ENCODE data around the gene HARS1. TPM values are rescaled to one million over a fixed set of nuclear protein-coding genes. Genes with fewer than 3 reads are reported as not detected.
"Not testable (repeated sequence)": the region's sequence is repeated elsewhere in the genome, so short reads cannot be mapped to it uniquely, and the experiment has no call there.

Gene HARS1
- total and polyA plus RNA-seq, 2 donors (not counting 3 experiments of a cell fraction or from before 2014, with no cell fraction given) = 65.2 to 104 TPM

DNA sequence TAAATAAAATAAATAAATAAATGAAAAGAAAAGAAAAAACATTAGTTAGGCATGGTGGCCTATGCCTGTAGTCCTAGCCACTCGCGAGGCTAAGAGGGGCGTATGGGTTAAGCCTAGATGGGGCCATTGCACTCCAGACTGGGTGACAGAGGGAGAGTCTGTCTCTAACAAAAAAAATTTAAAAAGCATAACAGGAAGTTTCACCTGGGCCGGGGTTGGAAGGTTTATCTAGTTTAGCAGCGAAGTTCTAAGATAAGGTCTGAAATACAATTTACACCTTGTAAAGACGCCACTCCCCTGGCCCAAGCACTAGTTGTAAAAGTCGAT is 27.1 kb upstream of the HARS1 start:
- Histone ChIP-seq H3K27me3 (ENCODE audit: control insufficient read depth in 2 of 2, insufficient read depth in 2 of 2, low read length in 2 of 2) (peaks cover 0 to 2% of the 10 kb centered on the region in 2 experiments), H3K9ac (replicated peaks; ENCODE audit: extremely low read depth, insufficient read depth, low read length) (no peak overlapping the region), H3K79me2 (ENCODE audit: control insufficient read depth, insufficient read depth, low read length) (no peaks in the 10 kb centered on the region), H4K20me1 (replicated peaks; ENCODE audit: control insufficient read depth, extremely low read depth, insufficient read depth, low read length) (no peaks in the 10 kb centered on the region), H3K27ac (ENCODE audit: insufficient read depth, low read depth, low read length) (peak overlapping the region; percentile 60), H3K4me3 (replicated peaks in 1 of 3; ENCODE audit: insufficient read depth in 1 of 3, low read depth in 1 of 3, low read length in 3 of 3) (no peak overlapping the region), H3K9me3 (replicated peaks; ENCODE audit: control insufficient read depth, insufficient read depth, low read length) (no peaks in the 10 kb centered on the region), H3K4me2 (ENCODE audit: insufficient read depth, low read length) (peak overlapping the region; percentile 16), H3K9me1 (replicated peaks; ENCODE audit: control insufficient read depth, extremely low read depth, insufficient read depth, low read length) (no peaks in the 10 kb centered on the region), H3K36me3 (ENCODE audit: control insufficient read depth in 2 of 2, extremely low read depth in 1 of 2, insufficient read depth in 2 of 2, low read length in 2 of 2) (no peaks in the 10 kb centered on the region), H2AFZ (ENCODE audit: low read depth, low read length) (peak overlapping the region; percentile 79), H3K4me1 (ENCODE audit: control insufficient read depth, extremely low read depth, insufficient read depth, low read length) (peaks cover 6% of the 10 kb centered on the region)
- dilution Hi-C loops (cut with MboI; ENCODE audit: extremely low pct_ligation_motif_present, low sequenced_read_pairs) = no loop called here
- DNase-seq (ENCODE audit: low read depth, low spot score) (no peak), FAIRE-seq (no peak)
- CTCF ChIA-PET = interaction anchor here (0.6 to 4.2 kb wide), 16 partner anchors 17 to 478 kb away, joined by 3 to 64 read pairs (median 5); partner anchors contain the start of genes EIF4EBP3, HARS1, HARS2 and HBEGF
- BruUV-seq (replicated peaks) = TSS peak; percentile 92
- intact Hi-C loops (cut with micrococcal nuclease) = no loop called here
- POLR2A ChIA-PET = no interaction called here
- TF ChIP-seq JUN (IDR thresholded peaks at IDR 0.05; ENCODE audit: borderline replicate concordance, insufficient read depth, insufficient read length, low read depth) (no peak), POLR2AphosphoS5 (IDR thresholded peaks at IDR 0.05; ENCODE audit: insufficient read depth, low read depth, low read length) (no peak), FOS (IDR thresholded peaks at IDR 0.05; ENCODE audit: borderline replicate concordance, insufficient read depth, low read length) (no peak)
- TF ChIP-seq, protein P1, sequence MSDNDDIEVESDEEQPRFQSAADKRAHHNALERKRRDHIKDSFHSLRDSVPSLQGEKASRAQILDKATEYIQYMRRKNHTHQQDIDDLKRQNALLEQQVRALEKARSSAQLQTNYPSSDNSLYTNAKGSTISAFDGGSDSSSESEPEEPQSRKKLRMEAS (IDR thresholded peaks at IDR 0.05; ENCODE audit: insufficient read depth, insufficient read length) = no peak

DNA sequence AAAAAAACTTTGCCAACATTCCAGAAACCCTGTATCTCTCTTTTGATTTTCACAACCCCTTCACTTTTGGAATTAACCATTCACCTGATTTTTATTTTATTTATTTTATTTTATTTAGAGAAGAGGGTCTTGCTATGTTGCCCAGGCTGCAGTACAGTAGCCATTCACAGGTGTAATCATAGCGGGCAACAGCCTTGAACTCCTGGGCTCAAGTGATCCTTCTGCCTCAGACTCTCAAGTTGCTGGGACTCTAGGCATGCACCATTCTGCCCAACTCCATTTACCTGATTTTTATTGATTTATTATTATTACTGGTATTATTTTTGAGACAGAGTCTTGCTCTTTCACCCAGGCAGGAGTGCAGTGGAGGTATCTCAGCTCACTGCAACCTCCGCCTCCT is 25.1 kb upstream of the HARS1 start:
- H3K9ac ChIP-seq (replicated peaks; ENCODE audit: extremely low read depth, insufficient read depth, low read length); DNase-seq (ENCODE audit: low read depth, low spot score); intact Hi-C loops (cut with micrococcal nuclease); CTCF ChIA-PET; H3K4me2 ChIP-seq (ENCODE audit: insufficient read depth, low read length); H3K9me3 ChIP-seq (replicated peaks; ENCODE audit: control insufficient read depth, insufficient read depth, low read length); H3K79me2 ChIP-seq (ENCODE audit: control insufficient read depth, insufficient read depth, low read length); H2AFZ ChIP-seq (ENCODE audit: low read depth, low read length); FAIRE-seq; H3K27me3 ChIP-seq (ENCODE audit: control insufficient read depth in 2 of 2, insufficient read depth in 2 of 2, low read length in 2 of 2); BruUV-seq (replicated peaks); H4K20me1 ChIP-seq (replicated peaks; ENCODE audit: control insufficient read depth, extremely low read depth, insufficient read depth, low read length); H3K9me1 ChIP-seq (replicated peaks; ENCODE audit: control insufficient read depth, extremely low read depth, insufficient read depth, low read length); dilution Hi-C loops (cut with MboI; ENCODE audit: extremely low pct_ligation_motif_present, low sequenced_read_pairs); H3K27ac ChIP-seq (ENCODE audit: insufficient read depth, low read depth, low read length); POLR2A ChIA-PET; H3K4me3 ChIP-seq (replicated peaks in 1 of 3; ENCODE audit: insufficient read depth in 1 of 3, low read depth in 1 of 3, low read length in 3 of 3); H3K36me3 ChIP-seq (ENCODE audit: control insufficient read depth in 2 of 2, extremely low read depth in 1 of 2, insufficient read depth in 2 of 2, low read length in 2 of 2): not testable (repeated sequence)
- peaks cover 11% of the 10 kb centered on the region for H3K4me1 ChIP-seq (ENCODE audit: control insufficient read depth, extremely low read depth, insufficient read depth, low read length)
